Right lobe of liver (tissue), 4 donors: ENCODE data around the gene CNTD1.

Experiments used
- POLR2A ChIP-seq: fragments of 450-650 bp; IDR thresholded peaks from one replicate; pipeline ENCODE4 v1.6.1; 2017; ENCODE audit warnings: antibody characterized with exemption, mild to moderate bottlenecking
- TF ChIP-seq, protein P1 (sequence below), 4 donors: fragments of 200-600 bp in 3 of 4; fragments of 450-650 bp in 1 of 4; IDR thresholded peaks; one replicate each; pipeline versions ENCODE4 v1.5.1 to v1.8.0; 2016 to 2022; ENCODE audit warnings: antibody characterized with exemption in 4 of 4, mild to moderate bottlenecking in 2 of 4
- donor health status: DM: no; HTN: no; CAD: no.
- donor health status: DM: no; HTN: no; CAD: no.
- donor health status: DM: no; HTN: yes; CAD: no.

DNA sequence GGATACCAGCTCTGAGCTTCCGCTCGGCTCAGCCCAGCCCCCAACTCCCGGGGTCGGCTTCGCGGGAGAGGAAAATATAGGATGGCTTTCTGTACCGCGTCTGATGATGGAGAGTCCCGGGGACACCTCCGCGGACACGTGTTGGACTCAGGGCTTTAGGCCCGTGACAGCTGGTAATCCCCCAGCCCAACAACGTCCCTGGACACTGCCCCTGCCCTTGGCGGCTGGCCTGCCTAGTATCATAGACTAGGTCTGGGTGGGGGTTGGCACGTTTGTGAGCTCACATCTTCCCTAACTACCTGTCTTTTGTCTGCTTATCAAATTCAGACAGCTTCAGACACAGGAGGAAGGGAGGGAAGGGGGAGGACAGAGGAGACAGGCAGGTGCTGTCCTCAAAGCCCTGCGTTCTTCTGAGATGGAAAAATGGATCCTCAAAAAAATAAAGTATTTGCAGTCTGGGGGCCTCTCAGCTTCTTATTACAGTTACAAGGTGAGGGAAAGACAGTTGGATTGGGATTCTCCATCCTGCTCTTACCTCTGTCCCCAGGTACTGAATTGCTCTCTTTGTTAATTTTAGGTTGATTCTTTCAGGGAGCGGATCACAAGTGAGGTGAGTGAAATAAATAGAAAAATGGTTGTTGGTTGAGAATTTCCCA lies 35.2 kb downstream of the CNTD1 start:
- TF ChIP-seq, protein P1, sequence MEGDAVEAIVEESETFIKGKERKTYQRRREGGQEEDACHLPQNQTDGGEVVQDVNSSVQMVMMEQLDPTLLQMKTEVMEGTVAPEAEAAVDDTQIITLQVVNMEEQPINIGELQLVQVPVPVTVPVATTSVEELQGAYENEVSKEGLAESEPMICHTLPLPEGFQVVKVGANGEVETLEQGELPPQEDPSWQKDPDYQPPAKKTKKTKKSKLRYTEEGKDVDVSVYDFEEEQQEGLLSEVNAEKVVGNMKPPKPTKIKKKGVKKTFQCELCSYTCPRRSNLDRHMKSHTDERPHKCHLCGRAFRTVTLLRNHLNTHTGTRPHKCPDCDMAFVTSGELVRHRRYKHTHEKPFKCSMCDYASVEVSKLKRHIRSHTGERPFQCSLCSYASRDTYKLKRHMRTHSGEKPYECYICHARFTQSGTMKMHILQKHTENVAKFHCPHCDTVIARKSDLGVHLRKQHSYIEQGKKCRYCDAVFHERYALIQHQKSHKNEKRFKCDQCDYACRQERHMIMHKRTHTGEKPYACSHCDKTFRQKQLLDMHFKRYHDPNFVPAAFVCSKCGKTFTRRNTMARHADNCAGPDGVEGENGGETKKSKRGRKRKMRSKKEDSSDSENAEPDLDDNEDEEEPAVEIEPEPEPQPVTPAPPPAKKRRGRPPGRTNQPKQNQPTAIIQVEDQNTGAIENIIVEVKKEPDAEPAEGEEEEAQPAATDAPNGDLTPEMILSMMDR (IDR thresholded peaks at IDR 0.05): no peak
- no peak for TF ChIP-seq POLR2A
